Thoracic aorta (tissue), 2 donors: ENCODE measurements around the gene TRIM9. TPM values are rescaled to one million over a fixed set of nuclear protein-coding genes. Genes with fewer than 3 reads are reported as not detected.

ENCODE experiments used
- ATAC-seq: fragments of 150-250 bp; one replicate; pipeline ENCODE4 v1.8.0; 2017; ENCODE audit warnings: low read depth; ENCODE audit not compliant: insufficient number of reproducible peaks, low FRiP score
- DNase-seq: peaks from one replicate; pipeline ENCODE4 v3.0.0-alpha.2; 2020; ENCODE audit warnings: low spot score
- H3K27ac ChIP-seq, 2 donors: fragments of 200-600 bp; sonication (generic); 1 replicate in 1 of 2; 2 replicates in 1 of 2; pipeline ENCODE4 v1.5.1; 2016; ENCODE audit warnings: mild to moderate bottlenecking in 2 of 2, moderate library complexity in 2 of 2
- H3K27me3 ChIP-seq: fragments of 200-600 bp; sonication (generic); replicated peaks from 2 replicates; pipeline ENCODE4 v1.6.0; 2016; ENCODE audit warnings: mild to moderate bottlenecking; ENCODE audit not compliant: insufficient read depth
- H3K36me3 ChIP-seq: fragments of 200-600 bp; sonication (generic); one replicate; pipeline ENCODE4 v1.5.1; 2016
- H3K4me1 ChIP-seq, 2 donors: fragments of 200-600 bp; sonication (generic); 1 replicate in 1 of 2; 2 replicates in 1 of 2; pipeline versions ENCODE4 v1.5.1 to v1.6.0; 2016; ENCODE audit warnings: low read depth in 2 of 2, mild to moderate bottlenecking in 1 of 2; ENCODE audit not compliant: control insufficient read depth in 1 of 2
- H3K4me3 ChIP-seq: fragments of 200-600 bp; sonication (generic); 2 replicates; pipeline ENCODE4 v1.5.1; 2016; ENCODE audit warnings: mild to moderate bottlenecking
- H3K9me3 ChIP-seq: fragments of 200-600 bp; sonication (generic); 2 replicates; pipeline ENCODE4 v1.5.1; 2016
- CTCF ChIP-seq: fragments of 200-600 bp; sonication (generic); IDR thresholded peaks from one replicate; pipeline ENCODE4 v1.5.1; 2019; ENCODE audit warnings: antibody characterized with exemption
- total RNA-seq, 2 donors: library from RNA; depleted of rRNA; stranded (reverse); fragments of >200 nt; gene quantifications; one replicate each; pipeline versions ENCODE4 v1.1.0 to v1.2.3, GENCODE V29; 2016

Gene TRIM9
- total RNA-seq, 2 donors from 2014 or later = 0.41 to 2.1 TPM

- H3K27ac ChIP-seq = peak overlapping the region in 1 of 2 donors; percentile 34
Observed at GRCh38 chr14:51093371-51094281, 1.3 kb downstream of the TRIM9 start.

GRCh38 chr14:51092965-51093364 lies 1.9 kb downstream of the TRIM9 start:
- no peak for TF ChIP-seq CTCF
- no peaks in the 10 kb centered on the region for H3K36me3 ChIP-seq
- no peaks in the 10 kb centered on the region for H3K9me3 ChIP-seq
- H3K4me1 ChIP-seq = peaks cover 8 to 29% of the 10 kb centered on the region in 2 donors
- H3K27ac ChIP-seq = no peak overlapping the region
- peaks cover 7% of the 10 kb centered on the region for H3K27me3 ChIP-seq
- H3K4me3 ChIP-seq = no peak overlapping the region
- DNase-seq = no peak
- ATAC-seq = no peak

More at GRCh38 chr14:51093371-51094281, 1.3 kb downstream of the TRIM9 start:
- Histone ChIP-seq H3K9me3 (no peaks in the 10 kb centered on the region), H3K4me3 (peak overlapping the region; percentile 72), H3K27me3 (peaks cover 7% of the 10 kb centered on the region), H3K36me3 (no peaks in the 10 kb centered on the region), H3K4me1 (peaks cover 8 to 29% of the 10 kb centered on the region in 2 donors)
- no peak for TF ChIP-seq CTCF
- ATAC-seq (no peak), DNase-seq (no peak)

GRCh38 chr14:51089278-51089677 lies 5.6 kb downstream of the TRIM9 start:
- H3K9me3 ChIP-seq = no peaks in the 10 kb centered on the region
- ATAC-seq (no peak), DNase-seq (no peak)
- no peaks in the 10 kb centered on the region for H3K36me3 ChIP-seq
- no peak overlapping the region for H3K4me3 ChIP-seq
- no peak overlapping the region for H3K27ac ChIP-seq
- peaks cover 7% of the 10 kb centered on the region for H3K27me3 ChIP-seq
- TF ChIP-seq CTCF = no peak
- H3K4me1 ChIP-seq = peaks cover 3 to 10% of the 10 kb centered on the region in 2 donors

- no peak for DNase-seq
- Histone ChIP-seq H3K9me3 (no peaks in the 10 kb centered on the region), H3K4me3 (no peak overlapping the region), H3K4me1 (no peaks in the 10 kb centered on the region), H3K36me3 (no peaks in the 10 kb centered on the region), H3K27me3 (no peaks in the 10 kb centered on the region), H3K27ac (no peak overlapping the region)
- TF ChIP-seq CTCF = no peak
- no peak for ATAC-seq
Observed at GRCh38 chr14:51087031-51087441, 7.9 kb downstream of the TRIM9 start.

- no peak for DNase-seq
- no peaks in the 10 kb centered on the region for H3K36me3 ChIP-seq
- no peak for ATAC-seq
- no peaks in the 10 kb centered on the region for H3K9me3 ChIP-seq
- no peaks in the 10 kb centered on the region for H3K27me3 ChIP-seq
- H3K4me1 ChIP-seq = no peaks in the 10 kb centered on the region
- no peak for TF ChIP-seq CTCF
- H3K4me3 ChIP-seq = no peak overlapping the region
- H3K27ac ChIP-seq = no peak overlapping the region
Observed at GRCh38 chr14:51086044-51086443, 8.9 kb downstream of the TRIM9 start.
